Fibroblast of lung (primary cell): ENCODE data around the gene AANAT. TPM values are rescaled to one million over a fixed set of nuclear protein-coding genes. Genes with fewer than 3 reads are reported as not detected.

Experiments used
- DNase-seq, 2 donors: peaks; one replicate each; pipeline versions ENCODE4 v3.0.0 to v3.0.0-alpha.2; 2010; ENCODE audit warnings: low read depth in 2 of 2
- H2AFZ ChIP-seq: 2 replicates; pipeline ENCODE4 v1.5.1; 2012; ENCODE audit warnings: low read length, control low read depth, inconsistent platforms
- H3K27ac ChIP-seq: 2 replicates; pipeline ENCODE4 v1.5.1; 2011; ENCODE audit warnings: low read length, control low read depth; ENCODE audit not compliant: insufficient read depth
- H3K27me3 ChIP-seq: 2 replicates; pipeline ENCODE4 v1.5.1; 2011; ENCODE audit warnings: mild to moderate bottlenecking, low read length; ENCODE audit not compliant: control insufficient read depth, insufficient read depth
- H3K36me3 ChIP-seq: 2 replicates; pipeline ENCODE4 v1.5.1; 2011; ENCODE audit warnings: low read length; ENCODE audit not compliant: control insufficient read depth, insufficient read depth
- H3K4me1 ChIP-seq: 2 replicates; pipeline ENCODE4 v1.5.1; 2011; ENCODE audit warnings: low read length; ENCODE audit not compliant: control insufficient read depth, insufficient read depth; ENCODE audit errors: extremely low read depth
- H3K4me2 ChIP-seq: 2 replicates; pipeline ENCODE4 v1.5.1; 2011; ENCODE audit warnings: low read length, control low read depth; ENCODE audit not compliant: insufficient read depth; ENCODE audit errors: extremely low read depth
- H3K4me3 ChIP-seq, 4 experiments: fragments of 200-600 bp in 1 of 4; sonication (generic) in 1 of 4; replicated peaks in 1 of 4; 2 replicates each; pipeline ENCODE4 v1.5.1; 2011 to 2016; ENCODE audit warnings: low read length in 4 of 4, low read depth in 3 of 4, mild to moderate bottlenecking in 3 of 4, control low read depth in 2 of 4, inconsistent platforms in 1 of 4, mixed read lengths in 1 of 4; ENCODE audit not compliant: insufficient read depth in 1 of 4; ENCODE audit errors: control extremely low read depth in 1 of 4
- H3K79me2 ChIP-seq: 2 replicates; pipeline ENCODE4 v1.5.1; 2012; ENCODE audit warnings: mild to moderate bottlenecking, low read length, inconsistent platforms; ENCODE audit not compliant: control insufficient read depth, insufficient read depth
- H3K9ac ChIP-seq: 2 replicates; pipeline ENCODE4 v1.5.1; 2011; ENCODE audit warnings: mild to moderate bottlenecking, low read length, control low read depth; ENCODE audit not compliant: insufficient read depth
- H3K9me3 ChIP-seq: 2 replicates; pipeline ENCODE4 v1.5.1; 2012; ENCODE audit warnings: low read depth, low read length; ENCODE audit not compliant: control insufficient read depth, insufficient read depth
- H4K20me1 ChIP-seq: 2 replicates; pipeline ENCODE4 v1.5.1; 2011; ENCODE audit warnings: low read length; ENCODE audit not compliant: control insufficient read depth, insufficient read depth; ENCODE audit errors: extremely low read depth
- CTCF ChIP-seq, 2 donors: IDR thresholded peaks in 1 of 2; conservative IDR thresholded peaks in 1 of 2; 1 replicate in 1 of 2; 2 replicates in 1 of 2; pipeline ENCODE4 v1.5.1; 2011 to 2012; ENCODE audit warnings: low read length in 2 of 2, control low read depth in 1 of 2, inconsistent platforms in 1 of 2, low read depth in 1 of 2, mild to moderate bottlenecking in 1 of 2
- EZH2 ChIP-seq: IDR thresholded peaks from 2 replicates; pipeline ENCODE4 v1.5.1; 2012; ENCODE audit warnings: low read length, control low read depth, mild to moderate bottlenecking; ENCODE audit errors: missing control alignments
- polyA plus RNA-seq, 2 donors: library from polyadenylated mRNA; depleted of rRNA in 1 of 2; stranded (reverse) in 1 of 2; unstranded in 1 of 2; fragments of >200 nt; gene quantifications; 2 replicates each; pipeline ENCODE4 v1.2.1, GENCODE V29; 2011 to 2012; ENCODE audit warnings: missing spikeins in 1 of 2
- total RNA-seq: library from RNA; depleted of rRNA; stranded (reverse); fragments of >200 nt; gene quantifications from 2 replicates; pipeline ENCODE4 v1.2.1, GENCODE V29; 2014

AANAT gene
- total and polyA plus RNA-seq, 2 donors (not counting 1 experiment from before 2014, with no cell fraction given), result not detected

- DNase-seq, result no peak
- Histone ChIP-seq H3K79me2 (peaks cover 8% of the 10 kb centered on the region), H4K20me1 (peaks cover 3% of the 10 kb centered on the region), H3K27me3 (no peaks in the 10 kb centered on the region), H3K4me2 (no peak overlapping the region), H3K9ac (no peak overlapping the region), H2AFZ (no peak overlapping the region), H3K4me1 (no peaks in the 10 kb centered on the region), H3K27ac (no peak overlapping the region), H3K4me3 (no peak overlapping the region), H3K9me3 (no peaks in the 10 kb centered on the region), H3K36me3 (no peaks in the 10 kb centered on the region)
- TF ChIP-seq CTCF (conservative IDR thresholded peaks at IDR 0.05 in 1 of 2, IDR thresholded peaks at IDR 0.05 in 1 of 2; ENCODE audit: low read depth in 1 of 2, low read length in 2 of 2) (no peak), EZH2 (no peak)
Observed at GRCh38 chr17:76433693-76434092, 33.7 kb upstream of the AANAT start.

GRCh38 chr17:76434870-76435269 is 32.5 kb upstream of the AANAT start:
- Histone ChIP-seq H3K36me3 (no peaks in the 10 kb centered on the region), H3K4me2 (no peak overlapping the region), H3K9me3 (no peaks in the 10 kb centered on the region), H3K4me3 (no peak overlapping the region), H3K4me1 (no peaks in the 10 kb centered on the region), H3K79me2 (peaks cover 15% of the 10 kb centered on the region), H3K27me3 (no peaks in the 10 kb centered on the region), H2AFZ (no peak overlapping the region), H3K27ac (no peak overlapping the region), H3K9ac (no peak overlapping the region), H4K20me1 (peaks cover 3% of the 10 kb centered on the region)
- TF ChIP-seq EZH2, result no peak
- no peak for TF ChIP-seq CTCF (conservative IDR thresholded peaks at IDR 0.05 in 1 of 2, IDR thresholded peaks at IDR 0.05 in 1 of 2; ENCODE audit: low read depth in 1 of 2, low read length in 2 of 2)
- no peak for DNase-seq

- no peak overlapping the region for H3K4me2 ChIP-seq
- H3K9me3 ChIP-seq, result no peaks in the 10 kb centered on the region
- no peak for DNase-seq
- TF ChIP-seq CTCF (conservative IDR thresholded peaks at IDR 0.05 in 1 of 2, IDR thresholded peaks at IDR 0.05 in 1 of 2; ENCODE audit: low read depth in 1 of 2, low read length in 2 of 2) (no peak), EZH2 (no peak)
- H3K4me3 ChIP-seq, result no peak overlapping the region
- H3K27me3 ChIP-seq, result no peaks in the 10 kb centered on the region
- no peaks in the 10 kb centered on the region for H3K4me1 ChIP-seq
- H3K79me2 ChIP-seq, result peaks cover 15% of the 10 kb centered on the region
- H3K9ac ChIP-seq, result no peak overlapping the region
- no peaks in the 10 kb centered on the region for H3K36me3 ChIP-seq
- H3K27ac ChIP-seq, result no peak overlapping the region
- H2AFZ ChIP-seq, result no peak overlapping the region
- H4K20me1 ChIP-seq, result peaks cover 3% of the 10 kb centered on the region
Observed at GRCh38 chr17:76435751-76436150, 31.7 kb upstream of the AANAT start.
